SK-N-SH (cell line): Measurements from ENCODE around the gene PSMA6. TPM values are rescaled to one million over a fixed set of nuclear protein-coding genes. Genes with fewer than 3 reads are reported as not detected.

Experiments
- CTCF ChIA-PET: fragments of 300-600, 350-600 bp; formaldehyde crosslinking; extraction: SDS; loops from one replicate; lab custom pipeline; 2021; lab: Yijun Ruan, JAX
- POLR2A ChIA-PET: fragments of 350-600 bp; sonication (Branson Sonifier 250); formaldehyde crosslinking; extraction: SDS; loops from one replicate; lab custom pipeline; 2020; ENCODE audit warnings: antibody characterized with exemption, inconsistent platforms; lab: Yijun Ruan, JAX
- DNase-seq: peaks from one replicate; pipeline ENCODE4 v3.0.0; 2012
- H2AFZ ChIP-seq: fragments of 200-600 bp; sonication (generic); 2 replicates; pipeline ENCODE4 v1.8.1; 2016; ENCODE audit warnings: antibody characterized with exemption, mild to moderate bottlenecking, low read depth
- H3F3A ChIP-seq: fragments of 200-600 bp; sonication (generic); replicated peaks from 2 replicates; pipeline ENCODE3; 2016; ENCODE audit warnings: antibody characterized with exemption, mild to moderate bottlenecking; ENCODE audit not compliant: insufficient read depth
- H3K27ac ChIP-seq, 2 experiments: fragments of 200-500 bp in 1 of 2; fragments of 200-600 bp in 1 of 2; sonication (Bioruptor generic) in 1 of 2; sonication (generic), shearing (Covaris generic) in 1 of 2; 2 replicates each; pipeline versions ENCODE4 v1.5.1 to v1.6.1; 2014 to 2016; ENCODE audit warnings: low read depth in 2 of 2, inconsistent platforms in 1 of 2, low read length in 1 of 2, mild to moderate bottlenecking in 1 of 2, mixed read lengths in 1 of 2
- H3K27me3 ChIP-seq: fragments of 200-600 bp; sonication (generic), shearing (Covaris generic); 2 replicates; pipeline ENCODE4 v1.6.1; 2016; ENCODE audit warnings: mixed run types; ENCODE audit not compliant: insufficient read depth
- H3K36me3 ChIP-seq, 2 experiments: fragments of 200-500 bp in 1 of 2; fragments of 200-600 bp in 1 of 2; sonication (Bioruptor generic) in 1 of 2; sonication (generic) in 1 of 2; replicated peaks in 1 of 2; 2 replicates each; pipeline versions ENCODE3 to v1.5.1; 2014 to 2016; ENCODE audit warnings: low read length in 1 of 2, mild to moderate bottlenecking in 1 of 2; ENCODE audit not compliant: insufficient read depth in 2 of 2, control insufficient read depth in 1 of 2
- H3K4me1 ChIP-seq, 2 experiments: fragments of 200-500 bp in 1 of 2; fragments of 200-600 bp in 1 of 2; sonication (Bioruptor generic) in 1 of 2; sonication (generic), shearing (Covaris generic) in 1 of 2; 2 replicates each; pipeline versions ENCODE4 v1.5.1 to v1.6.1; 2014 to 2016; ENCODE audit warnings: low read depth in 1 of 2, low read length in 1 of 2, mixed run types in 1 of 2; ENCODE audit not compliant: insufficient read depth in 2 of 2, control insufficient read depth in 1 of 2
- H3K4me2 ChIP-seq: fragments of 200-600 bp; sonication (generic), shearing (Covaris generic); 2 replicates; pipeline ENCODE4 v1.6.1; 2017; ENCODE audit warnings: mixed run types
- H3K4me3 ChIP-seq, 2 experiments: fragments of 200-500 bp in 1 of 2; fragments of 200-600 bp in 1 of 2; sonication (Bioruptor generic) in 1 of 2; sonication (generic), shearing (Covaris generic) in 1 of 2; 2 replicates each; pipeline versions ENCODE4 v1.5.1 to v1.8.1; 2014 to 2016; ENCODE audit warnings: low read depth in 2 of 2, inconsistent platforms in 1 of 2, low read length in 1 of 2, mild to moderate bottlenecking in 1 of 2, mixed read lengths in 1 of 2, moderate library complexity in 1 of 2
- H3K79me2 ChIP-seq: fragments of 200-600 bp; sonication (generic); 2 replicates; pipeline ENCODE4 v1.8.1; 2017; ENCODE audit warnings: mild to moderate bottlenecking; ENCODE audit not compliant: insufficient read depth
- H3K9ac ChIP-seq: fragments of 200-600 bp; sonication (generic); 2 replicates; pipeline ENCODE4 v1.6.1; 2017; ENCODE audit warnings: mixed run types
- H3K9me2 ChIP-seq: fragments of 200-600 bp; sonication (generic); 2 replicates; pipeline ENCODE4 v1.6.1; 2017; ENCODE audit warnings: mixed run types
- H3K9me3 ChIP-seq: fragments of 200-600 bp; sonication (generic); 2 replicates; pipeline ENCODE4 v1.6.1; 2017; ENCODE audit warnings: mixed run types, mild to moderate bottlenecking, moderate library complexity
- H4K20me1 ChIP-seq: fragments of 200-600 bp; sonication (generic); 2 replicates; pipeline ENCODE4 v1.6.1; 2017; ENCODE audit warnings: mild to moderate bottlenecking, mixed run types; ENCODE audit not compliant: insufficient read depth
- CTCF ChIP-seq: fragments of 200-600 bp; sonication (generic); IDR thresholded peaks from 2 replicates; pipeline ENCODE4 v1.6.1; 2017; ENCODE audit warnings: antibody characterized with exemption, mild to moderate bottlenecking, moderate library complexity
- EZH2phosphoT487 ChIP-seq: fragments of 200-600 bp; sonication (generic); IDR thresholded peaks from 2 replicates; pipeline ENCODE4 v1.6.1; 2017; ENCODE audit warnings: low read depth, mixed run types, mild to moderate bottlenecking, antibody characterized with exemption, moderate library complexity, borderline replicate concordance
- FOXM1 ChIP-seq: IDR thresholded peaks from 2 replicates; pipeline ENCODE4 v1.4.0; 2012; ENCODE audit warnings: low read depth, mild to moderate bottlenecking
- JUND ChIP-seq: IDR thresholded peaks from 2 replicates; pipeline ENCODE4 v1.4.0; 2012
- NFIC ChIP-seq: IDR thresholded peaks from 2 replicates; pipeline ENCODE4 v1.4.0; 2012; ENCODE audit warnings: borderline replicate concordance
- PBX3 ChIP-seq: IDR thresholded peaks from 2 replicates; pipeline ENCODE4; 2012
- RAD21 ChIP-seq: IDR thresholded peaks from 2 replicates; pipeline ENCODE4 v1.6.1; 2012; ENCODE audit warnings: mild to moderate bottlenecking, low read length
- TEAD4 ChIP-seq: IDR thresholded peaks from 2 replicates; pipeline ENCODE4 v1.4.0; 2012; ENCODE audit warnings: mild to moderate bottlenecking, borderline replicate concordance; ENCODE audit not compliant: insufficient read depth
- USF2 ChIP-seq: fragments of 150-350 bp; IDR thresholded peaks from 2 replicates; pipeline ENCODE4 v1.6.1; 2017; ENCODE audit warnings: antibody characterized with exemption, low read length, low read depth, borderline replicate concordance
- ZBTB33 ChIP-seq: IDR thresholded peaks from 2 replicates; pipeline ENCODE4 v1.4.0; 2012; ENCODE audit warnings: low read depth, borderline replicate concordance
- WGBS: methylation state at CpG from one replicate; pipeline ENCODE4 v1.1.6; 2017; ENCODE audit warnings: low lambda C conversion rate; 5-methylcytosine and 5-hydroxymethylcytosine counted together
- polyA plus RNA-seq, 3 experiments: library from polyadenylated mRNA; depleted of rRNA; stranded (reverse); fragments of >200 nt; gene quantifications; 2 replicates each; pipeline ENCODE4 v1.2.3, GENCODE V29; 2012

Gene PSMA6
- polyA plus RNA-seq, 1 of the 3 experiments (the other 2 are of a cell fraction), result 174 TPM

GRCh38 chr14:35317820-35318219, 25.6 kb downstream of the PSMA6 start (continued):
- TF ChIP-seq CTCF (no peak), NFIC (no peak), USF2 (no peak), JUND (no peak), PBX3 (no peak)

GRCh38 chr14:35319509-35319908, 27.3 kb downstream of the PSMA6 start:
- Histone ChIP-seq H3K4me1 (no peaks in the 10 kb centered on the region), H2AFZ (no peak overlapping the region), H3F3A (peaks cover 4% of the 10 kb centered on the region), H3K27me3 (no peaks in the 10 kb centered on the region), H3K9me3 (no peaks in the 10 kb centered on the region), H3K27ac (no peak overlapping the region), H3K4me2 (no peak overlapping the region), H3K36me3 (peaks cover 32 to 35% of the 10 kb centered on the region in 2 experiments), H3K9me2 (no peaks in the 10 kb centered on the region), H3K9ac (no peak overlapping the region), H3K4me3 (no peak overlapping the region), H4K20me1 (no peaks in the 10 kb centered on the region), H3K79me2 (no peaks in the 10 kb centered on the region)
- ChIA-PET CTCF (interaction anchor here (1.1 kb wide), 1 partner anchor 27 kb away, joined by 4 read pairs; the partner anchor contains the start of gene PSMA6), POLR2A (no interaction called here)
- DNase-seq, result no peak
- no peak for TF ChIP-seq CTCF
- no peak for TF ChIP-seq FOXM1
- no peak for TF ChIP-seq ZBTB33
- TF ChIP-seq PBX3, result no peak
- no peak for TF ChIP-seq RAD21
- TF ChIP-seq EZH2phosphoT487, result no peak
- TF ChIP-seq TEAD4, result no peak
- 95% methylated on average over 4 of the region's 4 CpGs for WGBS
